HUES64 (cell line): ENCODE measurements around the gene CROCC.
"Not testable (repeated sequence)": the region's sequence is repeated elsewhere in the genome, so short reads cannot be mapped to it uniquely, and the experiment has no call there.

Experiments used
- H3K27ac ChIP-seq: 2 replicates; pipeline ENCODE4 v1.7.0; 2013; ENCODE audit warnings: low read depth, low read length, inconsistent platforms
- H3K27me3 ChIP-seq: 2 replicates; pipeline ENCODE4 v1.6.1; 2013; ENCODE audit warnings: mild to moderate bottlenecking, low read length; ENCODE audit not compliant: insufficient read depth
- H3K36me3 ChIP-seq: 2 replicates; pipeline ENCODE4 v1.6.1; 2013; ENCODE audit warnings: mild to moderate bottlenecking, low read length; ENCODE audit not compliant: insufficient read depth
- H3K4me1 ChIP-seq: 2 replicates; pipeline ENCODE4 v1.6.1; 2013; ENCODE audit warnings: mild to moderate bottlenecking, low read length, moderate library complexity; ENCODE audit not compliant: insufficient read depth
- H3K4me3 ChIP-seq: 2 replicates; pipeline ENCODE4 v1.5.1; 2013; ENCODE audit warnings: mild to moderate bottlenecking, low read length, moderate library complexity
- H3K9ac ChIP-seq: 2 replicates; pipeline ENCODE4 v1.6.1; 2013; ENCODE audit warnings: mild to moderate bottlenecking, low read depth, low read length
- H3K9me3 ChIP-seq: 2 replicates; pipeline ENCODE4 v1.6.1; 2013; ENCODE audit warnings: low read depth, low read length; ENCODE audit not compliant: insufficient read depth
- WGBS: fragments of 150-250, 120-280 bp; methylation state at CpG from one replicate; pipeline ENCODE4 v1.1.7; 2013; ENCODE audit warnings: missing lambda C conversion rate; 5-methylcytosine and 5-hydroxymethylcytosine counted together

Gene CROCC

GRCh38 chr1:16911851-16912721, 9.6 kb upstream of the CROCC start:
- not testable (repeated sequence) for H3K4me1 ChIP-seq, H3K4me3 ChIP-seq, H3K27ac ChIP-seq, H3K27me3 ChIP-seq, H3K36me3 ChIP-seq, H3K9me3 ChIP-seq, H3K9ac ChIP-seq
- 72% methylated on average over 8 of the region's 8 CpGs for WGBS

- not testable (repeated sequence) for H3K4me3 ChIP-seq, H3K27me3 ChIP-seq, H3K4me1 ChIP-seq, H3K9ac ChIP-seq, H3K9me3 ChIP-seq, H3K36me3 ChIP-seq, H3K27ac ChIP-seq
- 85% methylated on average over 8 of the region's 8 CpGs for WGBS
Measured at GRCh38 chr1:16912742-16913141, 9.0 kb upstream of the CROCC start.

- Histone ChIP-seq H3K4me1 (peaks cover 7% of the 10 kb centered on the region; the same call in 1 of the 2 replicates), H3K9ac (peak overlapping the region; percentile 61), H3K4me3 (peak overlapping the region; percentile 85), H3K9me3 (no peaks in the 10 kb centered on the region), H3K27me3 (no peaks in the 10 kb centered on the region), H3K36me3 (no peaks in the 10 kb centered on the region), H3K27ac (no peak overlapping the region)
- 50% methylated on average over 36 of the region's 36 CpGs for WGBS
Measured at GRCh38 chr1:16913181-16913832, 8.4 kb upstream of the CROCC start.

- H3K9ac ChIP-seq = peak overlapping the region; percentile 86
- H3K4me3 ChIP-seq = peak overlapping the region; percentile 85
- no peaks in the 10 kb centered on the region for H3K36me3 ChIP-seq
- no peaks in the 10 kb centered on the region for H3K27me3 ChIP-seq
- H3K27ac ChIP-seq = peak overlapping the region; percentile 20; the same call in 1 of the 2 replicates
- no peaks in the 10 kb centered on the region for H3K9me3 ChIP-seq
- H3K4me1 ChIP-seq = peaks cover 7% of the 10 kb centered on the region; the same call in 1 of the 2 replicates
- WGBS = under 1% methylated on average over 109 of the region's 109 CpGs
Measured at GRCh38 chr1:16913833-16914662, 7.7 kb upstream of the CROCC start.

- not testable (repeated sequence) for H3K4me1 ChIP-seq, H3K36me3 ChIP-seq, H3K27me3 ChIP-seq, H3K27ac ChIP-seq, H3K9me3 ChIP-seq
- Histone ChIP-seq H3K4me3 (peak overlapping the region; percentile 85), H3K9ac (peak overlapping the region; percentile 86; the same call in 1 of the 2 replicates)
- 57% methylated on average over 15 of the region's 15 CpGs for WGBS
Measured at GRCh38 chr1:16914928-16915626, 6.7 kb upstream of the CROCC start.

- 69% methylated on average over 4 of the region's 4 CpGs for WGBS
- Histone ChIP-seq H3K9me3 (no peaks in the 10 kb centered on the region), H3K27me3 (no peaks in the 10 kb centered on the region), H3K9ac (no peak overlapping the region), H3K36me3 (no peaks in the 10 kb centered on the region), H3K27ac (no peak overlapping the region), H3K4me1 (peaks cover 7% of the 10 kb centered on the region; the same call in 1 of the 2 replicates), H3K4me3 (no peak overlapping the region)
Measured at GRCh38 chr1:16915627-16915973, 6.1 kb upstream of the CROCC start.

- H3K9me3 ChIP-seq, H3K27me3 ChIP-seq, H3K4me3 ChIP-seq, H3K36me3 ChIP-seq, H3K4me1 ChIP-seq, H3K9ac ChIP-seq, H3K27ac ChIP-seq: not testable (repeated sequence)
- 87% methylated on average over 10 of the region's 10 CpGs for WGBS
Measured at GRCh38 chr1:16916036-16916880, 5.5 kb upstream of the CROCC start.

GRCh38 chr1:16918371-16918770, 3.4 kb upstream of the CROCC start:
- no peak overlapping the region for H3K4me3 ChIP-seq
- H3K9ac ChIP-seq = no peak overlapping the region
- H3K36me3 ChIP-seq = no peaks in the 10 kb centered on the region
- H3K27ac ChIP-seq = no peak overlapping the region
- peaks cover 7% of the 10 kb centered on the region; the same call in 1 of the 2 replicates for H3K4me1 ChIP-seq
- H3K9me3 ChIP-seq = no peaks in the 10 kb centered on the region
- no peaks in the 10 kb centered on the region for H3K27me3 ChIP-seq
- WGBS = 78% methylated on average over 3 of the region's 3 CpGs

- not testable (repeated sequence) for H3K9me3 ChIP-seq, H3K4me1 ChIP-seq, H3K27ac ChIP-seq, H3K4me3 ChIP-seq, H3K9ac ChIP-seq, H3K27me3 ChIP-seq, H3K36me3 ChIP-seq
- 85% methylated on average over 15 of the region's 15 CpGs for WGBS
Measured at GRCh38 chr1:16918936-16919665, 2.6 kb upstream of the CROCC start.
